HG03460 (cell line): ENCODE results near the gene SLC36A4.
"Not testable (repeated sequence)": the region's sequence is repeated elsewhere in the genome, so short reads cannot be mapped to it uniquely, and the experiment has no call there.

ENCODE experiments used
- ATAC-seq: cut with Tn5 transposase; IDR thresholded peaks from one replicate; pipeline ENCODE4 v1.9.1; 2021; ENCODE audit not compliant: unreplicated experiment

SLC36A4 gene

GRCh38 chr11:93123351-93123898, 74.4 kb downstream of the SLC36A4 start:
- ATAC-seq = no peak

DNA sequence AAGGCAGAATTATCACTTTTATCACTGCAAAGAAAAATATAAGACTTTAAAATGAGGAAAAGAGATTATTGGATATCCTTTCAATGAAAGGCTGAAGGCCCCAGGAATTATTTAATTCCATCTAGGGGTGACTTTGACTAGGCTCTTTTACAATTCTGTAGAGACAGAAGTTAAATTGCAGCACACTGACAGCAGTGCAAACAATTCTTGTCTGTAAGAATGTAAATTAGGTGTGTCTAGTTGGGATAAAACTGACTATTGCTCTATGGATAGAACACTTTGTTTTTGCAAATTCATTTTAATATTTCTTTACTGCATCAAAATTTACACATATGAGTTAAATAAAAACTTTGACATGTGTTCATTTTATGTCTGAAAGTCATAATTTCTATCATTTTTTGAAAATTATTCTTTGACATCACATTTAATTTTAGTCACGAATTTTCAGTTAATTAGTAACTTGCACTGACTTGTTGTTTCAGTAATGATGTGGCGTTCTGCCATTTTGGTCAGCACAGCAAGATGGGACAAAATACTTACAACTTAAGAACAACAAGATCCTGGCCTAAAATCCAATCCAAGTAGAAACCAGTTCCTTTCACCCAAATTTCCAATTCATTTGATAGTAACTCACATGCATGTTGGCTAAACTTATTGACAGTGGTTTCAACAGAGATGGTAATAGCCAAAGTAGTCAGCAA, 75.1 kb downstream of the SLC36A4 start:
- no peak for ATAC-seq

DNA sequence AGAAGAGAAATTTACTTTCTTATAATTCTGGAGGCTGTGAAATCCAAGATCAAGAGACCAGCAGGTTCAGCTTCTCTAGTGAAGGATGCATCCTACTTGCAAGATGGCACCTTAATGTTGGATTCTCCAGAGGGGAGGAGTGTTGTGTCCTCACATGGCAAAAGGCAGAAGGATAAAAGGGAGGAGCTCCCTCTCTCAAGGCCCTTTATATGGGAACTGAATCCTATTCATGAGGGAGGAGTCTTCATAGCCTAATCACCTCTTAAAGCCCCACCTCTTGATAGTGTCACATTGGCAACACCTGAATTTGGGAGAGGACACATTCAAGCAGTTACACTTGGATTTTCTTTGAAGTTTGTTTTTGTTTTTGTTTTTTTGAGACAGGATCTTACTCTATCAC, 79.5 kb downstream of the SLC36A4 start:
- no peak for ATAC-seq

- ATAC-seq = no peak
These were observed 80.2 kb downstream of the SLC36A4 start for GRCh38 chr11:93117565-93117964.

- ATAC-seq = no peak
These were observed 81.0 kb downstream of the SLC36A4 start for GRCh38 chr11:93116641-93117441.

- no peak for ATAC-seq
These were observed 83.5 kb downstream of the SLC36A4 start for GRCh38 chr11:93114304-93114703.

GRCh38 chr11:93113824-93114223, 84.0 kb downstream of the SLC36A4 start:
- no peak for ATAC-seq

DNA sequence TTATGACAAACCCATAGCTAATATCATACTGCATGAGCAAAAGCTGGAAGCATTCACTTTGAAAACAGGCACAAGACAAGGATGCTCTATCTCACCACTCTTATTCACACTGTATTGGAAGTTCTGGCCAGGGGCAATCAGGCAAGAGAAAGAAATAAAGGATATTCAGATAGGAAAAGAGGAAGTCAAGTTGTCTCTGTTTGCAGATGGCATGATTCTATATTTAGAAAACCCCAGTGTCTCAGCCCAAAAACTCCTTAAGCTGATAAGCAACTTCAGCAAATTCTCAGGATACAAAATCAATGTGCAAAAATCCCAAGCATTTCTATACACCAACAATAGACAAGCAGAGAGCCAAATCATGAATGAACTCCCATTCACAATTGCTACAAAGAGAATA, 86.6 kb downstream of the SLC36A4 start:
- ATAC-seq = not testable (repeated sequence)

DNA sequence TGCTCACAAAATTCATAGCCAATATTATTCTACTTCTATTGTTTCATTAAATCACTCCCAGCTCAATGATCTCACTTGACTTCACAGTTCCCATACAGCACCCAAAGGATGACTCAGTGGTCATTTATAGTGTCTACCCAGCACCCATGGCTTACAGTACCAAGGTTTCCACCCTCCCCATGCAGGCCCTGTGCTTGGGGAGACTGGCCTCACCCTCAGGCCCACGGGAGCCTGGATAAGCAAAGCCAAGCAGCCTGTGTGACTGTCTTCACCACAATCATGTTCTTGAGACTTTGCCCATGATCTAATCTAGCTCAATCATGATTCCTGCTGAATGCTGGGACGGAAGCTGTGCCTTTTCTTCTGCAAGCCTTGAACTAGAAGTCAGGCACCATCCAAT, 97.6 kb downstream of the SLC36A4 start:
- no peak for ATAC-seq

DNA sequence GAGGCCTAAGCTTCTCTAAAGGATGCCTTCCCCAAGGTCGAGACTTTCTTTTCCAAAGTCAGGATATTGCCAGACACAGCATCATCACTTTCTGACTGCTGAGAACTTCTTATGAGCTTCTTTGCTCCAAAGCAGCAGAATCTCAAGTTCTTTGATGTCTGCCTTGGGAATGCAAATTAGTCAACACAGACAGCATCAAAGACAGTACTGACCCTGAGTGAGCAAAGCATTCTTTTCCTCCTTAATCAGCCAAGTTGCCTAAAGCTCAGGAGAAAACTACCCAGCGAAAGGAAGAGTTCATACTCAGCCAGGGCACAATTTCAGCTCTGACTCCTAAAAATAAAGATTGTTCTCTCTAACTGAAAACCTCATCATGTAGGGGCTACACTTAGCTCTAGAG, 98.0 kb downstream of the SLC36A4 start:
- no peak for ATAC-seq
